Central memory CD8-positive, alpha-beta T cell (primary cell): Measurements from ENCODE around the gene PBXIP1.

Experiments used
- ATAC-seq: fragments of 150-1000 bp; cut with Tn5 transposase; replicated peaks from 2 replicates; pipeline ENCODE4 v1.10.0; 2022; ENCODE audit warnings: mild to moderate bottlenecking, moderate FRiP score, moderate number of reproducible peaks; ENCODE audit not compliant: poor library complexity, severe bottlenecking; ENCODE audit errors: extremely low read depth
- DNase-seq, 2 donors: peaks; one replicate each; pipeline ENCODE4 v3.0.0; 2021; ENCODE audit warnings: low spot score in 2 of 2
- H3K27ac Mint-ChIP-seq: one replicate; pipeline ENCODE4 v1.8.0; 2022; ENCODE audit warnings: low read depth, mild to moderate bottlenecking, moderate library complexity, mixed read lengths
- H3K27me3 Mint-ChIP-seq: one replicate; pipeline ENCODE4 v1.8.0; 2022; ENCODE audit warnings: mixed read lengths
- H3K36me3 Mint-ChIP-seq: one replicate; pipeline ENCODE4 v1.8.0; 2022; ENCODE audit warnings: mild to moderate bottlenecking, moderate library complexity, mixed read lengths; ENCODE audit not compliant: insufficient read depth
- H3K4me1 Mint-ChIP-seq: one replicate; pipeline ENCODE4 v1.8.0; 2022; ENCODE audit warnings: mixed read lengths
- H3K4me3 Mint-ChIP-seq: one replicate; pipeline ENCODE4 v1.8.0; 2022; ENCODE audit warnings: mild to moderate bottlenecking, moderate library complexity, mixed read lengths
- H3K9me3 Mint-ChIP-seq: one replicate; pipeline ENCODE4 v1.8.0; 2022; ENCODE audit warnings: mixed read lengths

PBXIP1 gene

DNA sequence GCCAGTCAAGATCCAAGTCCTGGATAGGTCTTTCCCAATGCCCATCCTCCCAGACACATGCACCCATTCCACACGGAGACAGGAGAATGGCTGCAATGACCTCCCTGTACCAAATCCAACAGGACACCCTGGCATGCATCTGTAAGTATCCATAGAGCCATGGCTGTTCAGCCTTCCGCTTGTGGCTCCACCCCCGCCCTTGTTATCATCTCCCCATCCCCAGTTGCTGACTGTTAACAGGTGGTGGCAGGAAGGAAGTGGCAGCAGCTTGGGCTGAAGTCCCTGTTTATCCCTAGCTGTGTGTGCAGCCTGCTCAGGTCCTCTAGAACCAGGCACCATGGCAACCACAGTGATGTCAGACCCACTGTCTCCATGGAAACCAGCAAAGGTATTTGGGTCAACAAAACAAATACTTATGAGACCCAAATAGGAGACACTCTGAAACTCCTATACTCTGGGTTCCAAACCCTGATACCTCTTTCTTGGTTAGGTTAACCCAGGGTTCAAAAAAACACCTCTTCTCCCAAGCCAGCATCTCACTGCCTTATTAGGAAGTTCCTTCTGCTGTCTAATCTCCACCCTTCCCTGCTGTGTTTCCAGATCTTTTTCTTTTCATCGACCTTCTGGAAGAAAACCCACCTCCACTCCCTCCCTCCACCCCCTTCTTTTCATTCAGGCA lies 721 bp downstream of the PBXIP1 start:
- Mint-ChIP-seq H3K27me3 (no peaks in the 10 kb centered on the region), H3K4me3 (peak overlapping the region; percentile 97), H3K9me3 (no peaks in the 10 kb centered on the region), H3K27ac (peak overlapping the region; percentile 98), H3K4me1 (peaks cover 61% of the 10 kb centered on the region), H3K36me3 (peaks cover 62% of the 10 kb centered on the region)
- DNase-seq (peak; percentile 80 to 96), ATAC-seq (peak; percentile 90)

DNA sequence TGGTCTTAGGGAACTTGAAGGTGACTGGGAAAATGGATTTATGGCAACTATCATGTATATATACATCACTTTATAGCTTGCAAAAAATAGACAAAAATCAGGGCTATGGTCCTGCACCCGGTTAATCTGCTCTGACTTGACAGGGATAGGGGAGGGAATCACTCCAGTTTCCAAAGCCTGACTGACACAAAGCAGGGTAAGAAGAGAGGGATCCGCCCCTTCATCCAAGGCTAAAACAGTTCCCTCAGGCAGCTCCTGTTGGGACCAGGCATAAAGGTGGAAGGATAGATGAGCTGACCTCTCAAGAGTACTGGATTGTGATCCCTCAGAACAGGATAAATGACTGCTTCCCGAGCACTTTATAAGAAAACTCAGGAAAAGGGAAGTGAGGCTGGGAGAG lies 1.4 kb downstream of the PBXIP1 start:
- Mint-ChIP-seq H3K4me3 (peak overlapping the region; percentile 97), H3K36me3 (peaks cover 64% of the 10 kb centered on the region), H3K4me1 (peaks cover 60% of the 10 kb centered on the region), H3K27me3 (no peaks in the 10 kb centered on the region), H3K27ac (peak overlapping the region; percentile 98), H3K9me3 (no peaks in the 10 kb centered on the region)
- DNase-seq (no peak), ATAC-seq (no peak)

DNA sequence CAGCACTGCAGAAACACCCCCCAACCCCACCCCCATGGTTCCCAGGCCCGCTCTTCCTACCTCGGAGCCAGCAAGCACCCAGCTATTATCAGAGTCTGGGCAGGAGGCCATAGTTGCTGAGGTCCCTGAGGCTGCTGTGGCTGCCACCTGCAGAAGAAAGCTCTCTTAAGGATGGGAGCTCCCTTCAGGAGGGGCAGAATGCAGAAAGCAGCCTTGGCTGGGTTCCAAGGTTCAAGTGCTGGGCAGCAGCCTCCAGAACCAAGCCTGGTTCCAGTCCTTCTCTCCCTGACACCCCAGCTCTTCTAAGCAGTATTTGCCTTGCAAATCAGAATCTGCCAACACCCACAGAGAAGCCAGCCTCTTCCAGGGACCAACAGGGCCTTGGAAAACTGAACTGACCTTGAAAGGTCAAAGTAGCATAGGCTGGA lies 2.3 kb downstream of the PBXIP1 start:
- Mint-ChIP-seq H3K9me3 (no peaks in the 10 kb centered on the region), H3K4me1 (peaks cover 62% of the 10 kb centered on the region), H3K27me3 (no peaks in the 10 kb centered on the region), H3K27ac (peak overlapping the region; percentile 98), H3K36me3 (peaks cover 72% of the 10 kb centered on the region), H3K4me3 (peak overlapping the region; percentile 97)
- no peak for DNase-seq
- no peak for ATAC-seq

DNA sequence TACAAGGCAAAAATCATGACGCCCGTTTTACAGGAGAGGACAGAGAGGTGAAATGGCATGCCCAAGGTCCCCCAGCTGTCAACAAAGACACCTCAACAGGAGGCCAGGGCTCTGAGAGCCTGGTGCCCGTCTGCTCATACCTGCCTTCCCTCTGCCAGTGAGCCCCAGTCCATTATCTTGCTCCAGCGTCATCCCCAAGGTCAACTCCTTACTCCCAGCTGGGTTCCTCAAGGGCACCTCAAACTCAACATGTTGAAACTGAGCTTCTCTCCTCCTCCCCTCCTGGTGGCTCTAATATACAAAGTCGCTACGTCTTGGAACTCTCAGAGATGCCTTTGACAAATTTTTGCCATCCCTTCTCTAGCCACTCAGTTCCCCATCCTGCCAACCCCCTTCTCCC lies 3.2 kb downstream of the PBXIP1 start:
- ATAC-seq (no peak), DNase-seq (no peak)
- Mint-ChIP-seq H3K4me3 (peak overlapping the region; percentile 97), H3K27ac (peak overlapping the region; percentile 98), H3K36me3 (peaks cover 75% of the 10 kb centered on the region), H3K9me3 (no peaks in the 10 kb centered on the region), H3K4me1 (peaks cover 68% of the 10 kb centered on the region), H3K27me3 (no peaks in the 10 kb centered on the region)

DNA sequence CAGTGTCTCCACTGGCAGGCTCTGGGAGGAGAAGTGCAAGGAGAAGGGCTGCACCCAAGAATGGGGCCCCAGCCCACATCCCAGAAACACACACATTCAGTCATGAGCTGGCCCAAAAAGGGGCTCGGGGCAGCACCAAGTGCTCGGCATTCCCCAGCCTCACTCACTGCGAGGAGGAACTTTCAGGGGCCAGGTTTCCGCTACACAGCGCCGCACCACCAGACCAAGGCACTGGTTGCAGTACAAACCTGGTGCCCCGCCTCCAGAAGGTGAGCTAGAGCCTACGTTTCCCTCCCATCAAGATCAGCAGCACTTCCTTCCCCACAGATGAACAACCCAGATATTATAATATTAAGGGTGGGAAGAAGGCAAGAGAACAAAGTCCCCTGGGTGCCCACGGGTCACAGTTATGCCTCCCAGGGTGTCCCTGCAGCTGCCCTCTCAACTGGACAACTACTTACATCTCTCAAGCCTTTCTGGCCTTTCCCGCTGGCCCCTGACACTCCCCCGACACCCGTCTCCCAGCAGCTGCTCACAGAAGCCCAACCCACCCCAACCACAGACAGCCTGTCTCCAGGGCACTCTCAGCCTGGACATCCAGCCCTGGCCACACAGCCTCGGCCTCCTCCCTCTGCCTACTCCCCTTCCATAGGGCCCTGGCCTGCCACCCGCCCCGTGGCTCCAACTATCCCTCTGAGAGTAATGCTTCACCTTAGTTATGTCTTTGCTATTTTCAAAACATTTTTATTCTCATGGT lies 3.8 kb downstream of the PBXIP1 start:
- Mint-ChIP-seq H3K27me3 (no peaks in the 10 kb centered on the region), H3K4me1 (peaks cover 70% of the 10 kb centered on the region), H3K9me3 (no peaks in the 10 kb centered on the region), H3K27ac (peak overlapping the region; percentile 98), H3K4me3 (peak overlapping the region; percentile 97), H3K36me3 (peaks cover 77% of the 10 kb centered on the region)
- ATAC-seq (no peak), DNase-seq (no peak)

DNA sequence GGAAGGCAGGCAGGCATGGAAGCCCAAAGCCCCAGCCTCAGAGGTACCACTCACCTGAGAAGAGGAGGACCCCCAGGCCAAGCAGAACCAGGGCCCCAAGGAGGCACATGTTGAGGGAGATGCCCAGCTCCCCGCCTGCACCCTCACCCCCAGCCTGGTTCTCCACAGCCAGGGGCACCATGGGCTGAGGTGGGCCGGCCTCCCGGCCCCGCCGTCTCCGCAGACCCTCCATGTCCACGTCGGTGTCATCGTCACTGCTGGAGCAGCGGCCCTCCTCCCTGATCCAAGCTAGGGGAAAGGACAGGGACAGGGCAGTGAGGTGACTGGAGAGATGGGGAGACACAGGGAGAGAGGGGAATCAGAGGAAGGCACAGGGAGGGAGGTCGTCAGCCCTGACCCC lies 7.8 kb downstream of the PBXIP1 start:
- Mint-ChIP-seq H3K36me3 (peaks cover 76% of the 10 kb centered on the region), H3K4me3 (no peak overlapping the region), H3K4me1 (peaks cover 55% of the 10 kb centered on the region), H3K27ac (peak overlapping the region; percentile 90), H3K9me3 (no peaks in the 10 kb centered on the region), H3K27me3 (no peaks in the 10 kb centered on the region)
- no peak for ATAC-seq
- no peak for DNase-seq

DNA sequence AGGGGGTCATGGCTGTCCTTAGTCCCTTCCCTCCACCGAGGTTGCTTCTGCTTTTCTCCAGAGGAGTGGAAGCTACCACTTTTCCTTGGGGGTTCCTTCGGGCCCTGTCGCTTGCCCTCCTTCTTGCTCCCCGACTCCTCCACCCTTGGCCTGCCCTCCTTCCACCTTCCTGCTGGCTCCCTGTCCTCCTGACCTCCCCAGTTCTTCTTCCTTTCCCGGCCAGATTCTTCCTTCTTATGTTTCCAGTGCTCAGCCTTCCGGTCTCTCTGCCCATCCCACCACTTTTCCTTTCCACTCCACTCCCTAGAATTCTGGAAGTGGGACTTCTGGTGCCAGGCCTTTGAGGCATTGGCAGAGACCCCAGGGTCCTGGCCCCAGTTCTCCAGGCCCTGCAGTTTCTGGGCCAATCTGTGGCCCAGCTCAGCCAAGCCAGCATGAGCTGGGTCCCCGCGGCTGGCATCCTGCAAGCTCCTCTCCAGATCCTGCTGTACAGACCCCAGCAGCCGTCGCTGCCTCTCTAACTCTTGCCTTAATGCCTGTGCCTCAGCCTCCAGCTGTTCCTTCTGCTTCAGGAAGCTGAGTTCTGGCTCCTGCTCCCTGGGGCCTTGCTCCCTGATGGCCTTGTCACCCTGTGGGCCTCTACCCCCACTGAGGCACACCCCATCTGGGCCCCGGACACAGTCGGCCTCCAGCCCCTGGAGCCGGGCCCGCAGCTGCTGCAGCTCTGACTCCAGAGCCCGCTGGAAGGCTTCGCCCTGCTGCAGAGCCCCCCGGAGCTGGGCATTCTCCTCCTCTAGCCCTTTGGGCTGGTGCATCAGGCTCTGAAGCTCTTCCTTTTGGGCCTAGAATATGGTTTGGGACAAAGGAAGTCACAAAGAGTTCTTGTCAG lies 9.7 kb downstream of the PBXIP1 start:
- peaks cover 65% of the 10 kb centered on the region for H3K36me3 Mint-ChIP-seq
- peaks cover 56% of the 10 kb centered on the region for H3K4me1 Mint-ChIP-seq
- H3K4me3 Mint-ChIP-seq, result peak overlapping the region; percentile 48
- no peaks in the 10 kb centered on the region for H3K9me3 Mint-ChIP-seq
- no peak for ATAC-seq
- DNase-seq, result no peak
- H3K27ac Mint-ChIP-seq, result peak overlapping the region; percentile 96
- no peaks in the 10 kb centered on the region for H3K27me3 Mint-ChIP-seq

DNA sequence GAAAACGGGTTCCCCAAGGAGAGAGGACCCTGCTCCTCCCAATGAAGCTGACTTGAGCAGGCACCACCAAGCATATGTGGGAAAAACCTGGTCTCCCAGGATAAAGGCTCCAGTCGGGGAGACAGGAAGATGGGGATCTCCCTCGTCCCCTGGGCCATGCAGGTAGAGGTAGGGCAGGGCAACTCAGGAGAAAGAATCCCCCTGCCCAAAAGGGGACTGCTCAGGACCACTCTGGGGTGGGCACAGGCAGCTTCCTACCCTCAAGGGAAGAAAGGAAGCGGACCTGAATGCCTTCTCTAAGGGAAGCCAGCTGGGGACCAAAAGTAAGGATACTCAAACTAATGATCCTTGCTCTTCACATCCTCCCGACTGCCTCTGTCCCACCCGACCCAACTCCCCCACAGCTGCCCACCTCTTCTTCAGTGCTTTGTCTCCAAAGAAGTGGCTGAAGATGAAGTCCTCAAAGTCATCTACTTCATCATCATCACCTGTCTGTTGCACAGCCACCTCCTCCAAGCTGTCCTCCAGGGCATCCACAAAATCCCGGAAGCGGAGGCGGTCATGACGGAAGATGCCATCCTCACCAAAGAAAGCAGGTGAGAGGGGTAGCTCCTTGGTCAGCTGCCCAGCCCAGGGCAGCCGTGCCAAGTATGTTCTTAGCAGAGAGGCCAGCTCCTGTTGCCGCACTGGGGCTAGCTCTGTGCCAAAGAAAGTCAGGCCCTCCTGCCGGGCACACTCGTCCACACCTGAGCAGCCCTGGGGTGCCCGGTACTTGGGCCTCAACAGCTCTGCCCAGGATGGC lies 10.5 kb downstream of the PBXIP1 start:
- Mint-ChIP-seq H3K9me3 (no peaks in the 10 kb centered on the region), H3K4me1 (peaks cover 56% of the 10 kb centered on the region), H3K27ac (peak overlapping the region; percentile 96), H3K4me3 (no peak overlapping the region), H3K27me3 (no peaks in the 10 kb centered on the region), H3K36me3 (peaks cover 61% of the 10 kb centered on the region)
- DNase-seq, result no peak
- no peak for ATAC-seq

DNA sequence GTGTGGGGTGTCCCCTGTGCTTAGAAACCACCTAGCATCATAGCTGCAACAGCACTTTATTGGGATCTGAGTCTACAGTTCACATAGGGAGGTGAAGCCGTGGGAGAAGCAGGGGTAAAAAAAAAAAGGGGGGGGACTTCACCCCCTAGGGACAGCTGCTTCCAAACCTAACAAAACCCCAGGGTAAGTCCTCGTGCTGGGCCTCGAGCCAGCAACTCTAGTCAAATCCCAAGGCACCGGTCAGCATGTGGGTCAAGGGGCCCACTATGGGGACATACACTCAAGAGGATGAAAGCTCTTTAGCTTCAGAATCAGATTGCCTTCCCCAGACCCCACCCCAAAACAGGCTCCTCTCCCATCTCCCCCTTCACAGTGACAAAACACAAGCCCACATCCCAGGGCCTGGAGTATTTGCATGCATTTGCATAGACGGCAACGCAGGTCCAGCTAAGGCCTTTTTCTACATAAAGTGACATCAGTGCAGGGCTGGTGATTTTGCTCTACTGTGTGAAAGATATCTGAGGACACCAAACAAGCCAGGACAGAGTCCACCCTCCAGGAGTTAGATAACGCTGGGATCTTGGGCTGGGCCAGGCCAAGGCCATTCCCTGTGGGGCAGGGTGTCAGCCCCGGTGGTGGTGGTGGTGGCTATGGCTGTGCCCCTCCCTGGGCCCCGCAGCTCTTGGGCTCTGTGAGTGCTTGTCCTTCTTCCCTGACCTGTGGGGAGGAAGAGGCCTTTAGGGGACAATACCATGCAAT lies 11.3 kb downstream of the PBXIP1 start:
- Mint-ChIP-seq H3K36me3 (peaks cover 57% of the 10 kb centered on the region), H3K27ac (peak overlapping the region; percentile 79), H3K4me3 (no peak overlapping the region), H3K27me3 (no peaks in the 10 kb centered on the region), H3K9me3 (no peaks in the 10 kb centered on the region), H3K4me1 (peaks cover 60% of the 10 kb centered on the region)
- no peak for ATAC-seq
- no peak for DNase-seq

DNA sequence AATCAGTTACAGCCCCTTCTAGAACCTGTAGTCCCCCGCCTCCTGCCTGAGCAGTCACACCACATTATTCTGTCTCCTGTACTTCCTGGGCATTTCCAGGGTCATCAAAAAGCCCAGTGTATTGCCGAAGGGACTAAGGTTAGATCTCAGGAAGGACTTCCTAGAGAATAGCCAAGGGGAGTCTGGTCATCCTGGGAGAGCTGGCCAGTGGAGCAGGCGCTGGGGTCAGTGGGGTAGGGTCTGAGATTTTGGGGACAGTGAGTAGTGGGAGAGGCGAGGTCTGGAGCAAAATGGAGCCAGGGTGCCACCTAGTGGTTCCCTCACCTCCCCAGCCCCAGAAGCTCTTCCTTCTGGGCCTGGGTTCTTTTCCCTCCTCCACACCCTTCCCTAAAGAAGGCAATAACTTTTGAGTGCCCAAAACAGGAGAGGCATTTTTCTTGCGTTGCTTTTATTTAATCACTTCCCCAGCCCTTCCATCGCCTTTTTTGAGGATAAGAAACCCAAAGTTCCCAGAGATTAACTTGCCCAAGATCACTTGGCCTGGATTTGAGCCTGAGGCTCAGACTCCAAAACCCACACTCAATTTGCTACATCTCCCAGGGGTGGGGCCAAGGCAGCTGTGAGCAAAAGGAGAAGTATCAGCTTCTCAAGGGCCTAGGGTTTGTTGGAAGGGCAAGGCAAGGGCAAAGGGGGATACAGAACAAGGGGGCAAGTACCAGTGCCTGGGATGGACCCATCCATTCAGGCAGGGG lies 12.1 kb downstream of the PBXIP1 start:
- Mint-ChIP-seq H3K36me3 (peaks cover 49% of the 10 kb centered on the region), H3K27ac (peak overlapping the region; percentile 79)

More for the DNA sequence above, 12.1 kb downstream of the PBXIP1 start:
- peaks cover 65% of the 10 kb centered on the region for H3K4me1 Mint-ChIP-seq
- ATAC-seq (no peak), DNase-seq (no peak)
- H3K27me3 Mint-ChIP-seq, result no peaks in the 10 kb centered on the region
- peak overlapping the region; percentile 56 for H3K4me3 Mint-ChIP-seq
- H3K9me3 Mint-ChIP-seq, result no peaks in the 10 kb centered on the region
